GM23338 (cell line): Measurements from ENCODE around the gene RBMY1J.

ENCODE experiments used
- CREB1 ChIP-seq: fragments of 250-450 bp; sonication (Bioruptor Pico); IDR thresholded peaks from 2 replicates; pipeline ENCODE4 v1.5.0; 2020; ENCODE audit warnings: low read depth, mild to moderate bottlenecking, moderate library complexity
- CTCF ChIP-seq, 2 experiments: fragments of 200-600 bp in 1 of 2; sonication (generic) in 1 of 2; conservative IDR thresholded peaks; 2 replicates each; pipeline versions ENCODE4 v1.5.1 to v1.6.1; 2016 to 2017; ENCODE audit warnings: antibody characterized with exemption in 2 of 2, low read depth in 2 of 2, mild to moderate bottlenecking in 2 of 2, moderate library complexity in 1 of 2
- ETS1 ChIP-seq: IDR thresholded peaks from 2 replicates; pipeline ENCODE4 v1.6.1; 2016; ENCODE audit warnings: antibody characterized with exemption
- EZH2 ChIP-seq: fragments of 200-600 bp; sonication (generic); IDR thresholded peaks from one replicate; pipeline ENCODE4 v1.8.0; 2017; ENCODE audit warnings: antibody characterized with exemption, mild to moderate bottlenecking, low read depth; ENCODE audit not compliant: unreplicated experiment
- EZH2phosphoT487 ChIP-seq: fragments of 200-600 bp; sonication (generic); IDR thresholded peaks from one replicate; pipeline ENCODE4 v1.8.1; 2018; ENCODE audit warnings: antibody characterized with exemption; ENCODE audit not compliant: unreplicated experiment
- JUNB ChIP-seq: IDR thresholded peaks from one replicate; pipeline ENCODE4 v1.6.1; 2016; ENCODE audit warnings: antibody characterized with exemption; ENCODE audit not compliant: unreplicated experiment
- POLR2AphosphoS5 ChIP-seq: IDR thresholded peaks from 2 replicates; pipeline ENCODE4 v1.6.1; 2016; ENCODE audit warnings: antibody characterized with exemption, low read depth
- REST ChIP-seq: IDR thresholded peaks from one replicate; pipeline ENCODE4 v1.6.1; 2018; ENCODE audit warnings: antibody characterized with exemption; ENCODE audit not compliant: unreplicated experiment
- ZNF331 ChIP-seq: fragments of 250-450 bp; sonication (Bioruptor Pico); IDR thresholded peaks from 2 replicates; pipeline ENCODE4 v1.5.0; 2020; ENCODE audit warnings: low read depth, mild to moderate bottlenecking, moderate library complexity

- TF ChIP-seq CTCF (conservative IDR thresholded peaks at IDR 0.05; ENCODE audit: low read depth in 2 of 2): no peak
- TF ChIP-seq ZNF331 (CRISPR knock-in tag): no peak
- TF ChIP-seq REST: no peak
- no peak for TF ChIP-seq EZH2
- TF ChIP-seq POLR2AphosphoS5: no peak
- TF ChIP-seq CREB1: no peak
- no peak for TF ChIP-seq EZH2phosphoT487
- TF ChIP-seq JUNB: no peak
- TF ChIP-seq ETS1: no peak
Measured at GRCh38 chrY:22370623-22371022, 32.6 kb upstream of the RBMY1J start.
